Fibroblast of skin of right biceps (primary cell): ENCODE results near the gene GNAZ.
"Not testable (repeated sequence)": the region's sequence is repeated elsewhere in the genome, so short reads cannot be mapped to it uniquely, and the experiment has no call there.

Source experiments
- DNase-seq: peaks from one replicate; pipeline ENCODE4 v3.0.0-alpha.2; 2013

The GNAZ gene

GRCh38 chr22:23122992-23123803, 52.9 kb downstream of the GNAZ start:
- DNase-seq = no peak

GRCh38 chr22:23123804-23124254, 53.5 kb downstream of the GNAZ start:
- DNase-seq = no peak

GRCh38 chr22:23124611-23125511, 54.5 kb downstream of the GNAZ start:
- DNase-seq = no peak

- no peak for DNase-seq
Measured at GRCh38 chr22:23125512-23126103, 55.3 kb downstream of the GNAZ start.

- no peak for DNase-seq
Measured at GRCh38 chr22:23126165-23127054, 56.1 kb downstream of the GNAZ start.

- DNase-seq = no peak
Measured at GRCh38 chr22:23127055-23127756, 56.9 kb downstream of the GNAZ start.

- DNase-seq = no peak
Measured at GRCh38 chr22:23127788-23128187, 57.5 kb downstream of the GNAZ start.

- DNase-seq = peak; percentile 74
Measured at GRCh38 chr22:23128269-23129108, 58.2 kb downstream of the GNAZ start.

- DNase-seq = no peak
Measured at GRCh38 chr22:23129149-23129548, 58.8 kb downstream of the GNAZ start.

GRCh38 chr22:23130697-23131096, 60.4 kb downstream of the GNAZ start:
- no peak for DNase-seq

GRCh38 chr22:23131931-23132330, 61.6 kb downstream of the GNAZ start:
- no peak for DNase-seq

- DNase-seq = no peak
Measured at GRCh38 chr22:23132376-23133091, 62.2 kb downstream of the GNAZ start.

- DNase-seq = no peak
Measured at GRCh38 chr22:23133922-23134321, 63.6 kb downstream of the GNAZ start.

GRCh38 chr22:23136991-23137390, 66.7 kb downstream of the GNAZ start:
- not testable (repeated sequence) for DNase-seq

GRCh38 chr22:23137468-23137867, 67.1 kb downstream of the GNAZ start:
- no peak for DNase-seq

- peak; percentile 38 for DNase-seq
Measured at GRCh38 chr22:23137905-23138561, 67.7 kb downstream of the GNAZ start.

- DNase-seq = no peak
Measured at GRCh38 chr22:23138584-23139435, 68.5 kb downstream of the GNAZ start.

GRCh38 chr22:23140385-23140784, 70.1 kb downstream of the GNAZ start:
- no peak for DNase-seq
